Lower leg skin (tissue), 3 donors: ENCODE measurements around the gene ZBED4.

Experiments used
- CTCF ChIP-seq, 3 donors: fragments of 450-650 bp; IDR thresholded peaks; one replicate each; pipeline ENCODE4 v1.5.1; 2016; ENCODE audit warnings: antibody characterized with exemption in 3 of 3, mild to moderate bottlenecking in 3 of 3, moderate library complexity in 2 of 3
- POLR2A ChIP-seq, 2 donors: fragments of 450-650 bp; IDR thresholded peaks; one replicate each; pipeline ENCODE4 v1.6.1; 2016 to 2017; ENCODE audit warnings: antibody characterized with exemption in 2 of 2, mild to moderate bottlenecking in 1 of 2, moderate library complexity in 1 of 2

- no peak for TF ChIP-seq CTCF (IDR thresholded peaks at IDR 0.05)
- no peak for TF ChIP-seq POLR2A (IDR thresholded peaks at IDR 0.05)
Observed at GRCh38 chr22:49863931-49864330, 10.3 kb downstream of the ZBED4 start.
